Measurements from ENCODE around the gene RPL39. TPM values are rescaled to one million over a fixed set of nuclear protein-coding genes. Genes with fewer than 3 reads are reported as not detected.

Gene RPL39
- total and polyA plus RNA-seq, 7 donors, result 1,495 to 11,369 (median 6,879) TPM

DNA sequence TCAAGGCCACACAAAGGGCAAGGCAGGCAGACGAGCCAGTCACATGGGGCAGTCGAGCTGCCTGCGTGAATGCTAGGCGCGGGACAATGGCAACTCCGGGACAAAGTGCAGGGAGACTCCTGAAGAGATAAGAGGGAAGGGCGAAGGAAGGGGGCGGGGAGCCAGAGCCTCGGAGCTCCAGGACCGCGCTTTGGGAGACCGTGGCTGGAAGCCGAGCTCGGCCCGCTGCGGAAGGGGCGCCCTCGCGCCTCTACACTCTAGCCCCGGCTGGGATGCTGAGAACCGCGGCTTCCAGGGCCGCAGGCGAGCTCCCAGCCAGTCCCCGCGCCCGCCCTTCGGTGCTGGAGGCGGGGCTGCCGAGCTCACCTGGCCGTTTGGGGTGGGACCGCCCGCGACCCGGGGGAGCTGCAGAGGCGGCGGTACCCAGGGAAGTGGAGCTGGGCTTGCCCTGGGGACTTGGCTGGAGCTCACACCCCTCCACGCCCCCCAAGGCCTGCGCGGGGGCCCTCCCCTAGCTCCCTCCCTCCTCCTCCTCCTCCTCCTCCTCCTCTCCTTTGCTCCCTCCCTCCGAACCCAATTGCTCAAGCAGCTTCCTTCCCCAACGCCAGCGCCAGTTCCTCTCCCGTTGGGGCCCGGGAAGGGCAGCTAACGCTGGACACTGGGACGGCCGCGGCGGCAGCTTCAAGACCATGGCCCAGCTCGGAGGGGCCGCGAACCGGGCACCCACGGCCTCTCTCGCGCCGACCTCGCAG is 33.3 kb downstream of the RPL39 start, which contains the start of gene SOWAHD:
Gene SOWAHD (plus strand): TSS at position 610 of the 752 bp plus-strand sequence. CDS start 80 bp downstream, at position 690.
- WGBS, 2 donors, result 1 to 2% methylated on average over 59 of the region's 59 CpGs
- DNase-seq, result peak; percentile 68
- Histone ChIP-seq H3K27ac (peak within 1 kb of the TSS in 2 of 4 donors; percentile 8 to 11), H3K36me3 (no peaks in the 10 kb centered on the region), H3K9me3 (no peaks in the 10 kb centered on the region), H3K4me1 (peaks cover 0 to 17% (median 7%) of the 10 kb centered on the region in 4 donors), H3K4me3 (peak within 1 kb of the TSS; percentile 14 to 51 (median 44)), H3K27me3 (peaks cover 8 to 21% (median 11%) of the 10 kb centered on the region in 3 donors)
- TF ChIP-seq, protein P1, sequence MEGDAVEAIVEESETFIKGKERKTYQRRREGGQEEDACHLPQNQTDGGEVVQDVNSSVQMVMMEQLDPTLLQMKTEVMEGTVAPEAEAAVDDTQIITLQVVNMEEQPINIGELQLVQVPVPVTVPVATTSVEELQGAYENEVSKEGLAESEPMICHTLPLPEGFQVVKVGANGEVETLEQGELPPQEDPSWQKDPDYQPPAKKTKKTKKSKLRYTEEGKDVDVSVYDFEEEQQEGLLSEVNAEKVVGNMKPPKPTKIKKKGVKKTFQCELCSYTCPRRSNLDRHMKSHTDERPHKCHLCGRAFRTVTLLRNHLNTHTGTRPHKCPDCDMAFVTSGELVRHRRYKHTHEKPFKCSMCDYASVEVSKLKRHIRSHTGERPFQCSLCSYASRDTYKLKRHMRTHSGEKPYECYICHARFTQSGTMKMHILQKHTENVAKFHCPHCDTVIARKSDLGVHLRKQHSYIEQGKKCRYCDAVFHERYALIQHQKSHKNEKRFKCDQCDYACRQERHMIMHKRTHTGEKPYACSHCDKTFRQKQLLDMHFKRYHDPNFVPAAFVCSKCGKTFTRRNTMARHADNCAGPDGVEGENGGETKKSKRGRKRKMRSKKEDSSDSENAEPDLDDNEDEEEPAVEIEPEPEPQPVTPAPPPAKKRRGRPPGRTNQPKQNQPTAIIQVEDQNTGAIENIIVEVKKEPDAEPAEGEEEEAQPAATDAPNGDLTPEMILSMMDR (IDR thresholded peaks at IDR 0.05), result no peak
- peak in 1 of 2 donors; percentile 7 for TF ChIP-seq POLR2A (IDR thresholded peaks at IDR 0.05)
- no peak for TF ChIP-seq POLR2AphosphoS5 (IDR thresholded peaks at IDR 0.05)
- no peak for TF ChIP-seq EP300 (IDR thresholded peaks at IDR 0.05)
- intact Hi-C loops (cut with DNase I), result no loop called here

DNA sequence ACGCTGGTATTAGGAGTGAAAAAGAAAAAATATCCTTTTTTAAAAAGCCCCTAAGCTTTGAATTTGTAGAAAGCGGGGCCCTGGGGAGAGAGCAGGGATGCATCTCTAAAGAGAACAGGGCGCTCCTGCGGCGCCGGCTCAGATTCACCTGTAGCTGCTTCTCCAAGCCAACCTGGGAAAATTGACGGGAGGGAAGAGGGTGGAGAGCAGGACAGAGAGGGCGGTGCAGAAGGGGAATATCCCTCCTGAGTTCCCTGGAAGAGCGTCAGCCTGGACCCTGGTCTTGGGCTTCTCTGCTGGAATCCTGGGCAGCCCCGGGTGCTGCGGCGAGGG is 33.8 kb downstream of the RPL39 start:
- Histone ChIP-seq H3K36me3 (no peaks in the 10 kb centered on the region), H3K4me1 (peaks cover 0 to 17% (median 7%) of the 10 kb centered on the region in 4 donors), H3K27ac (no peak overlapping the region), H3K9me3 (no peaks in the 10 kb centered on the region), H3K27me3 (peaks cover 8 to 21% (median 11%) of the 10 kb centered on the region in 3 donors), H3K4me3 (peak overlapping the region in 3 of 4 donors; percentile 38 to 51 (median 49))
- intact Hi-C loops (cut with DNase I), result no loop called here
- WGBS, 2 donors, result 18 to 61% methylated on average over 12 of the region's 12 CpGs
- TF ChIP-seq POLR2AphosphoS5 (IDR thresholded peaks at IDR 0.05) (no peak), POLR2A (IDR thresholded peaks at IDR 0.05) (no peak), EP300 (IDR thresholded peaks at IDR 0.05) (no peak)
- no peak for DNase-seq

DNA sequence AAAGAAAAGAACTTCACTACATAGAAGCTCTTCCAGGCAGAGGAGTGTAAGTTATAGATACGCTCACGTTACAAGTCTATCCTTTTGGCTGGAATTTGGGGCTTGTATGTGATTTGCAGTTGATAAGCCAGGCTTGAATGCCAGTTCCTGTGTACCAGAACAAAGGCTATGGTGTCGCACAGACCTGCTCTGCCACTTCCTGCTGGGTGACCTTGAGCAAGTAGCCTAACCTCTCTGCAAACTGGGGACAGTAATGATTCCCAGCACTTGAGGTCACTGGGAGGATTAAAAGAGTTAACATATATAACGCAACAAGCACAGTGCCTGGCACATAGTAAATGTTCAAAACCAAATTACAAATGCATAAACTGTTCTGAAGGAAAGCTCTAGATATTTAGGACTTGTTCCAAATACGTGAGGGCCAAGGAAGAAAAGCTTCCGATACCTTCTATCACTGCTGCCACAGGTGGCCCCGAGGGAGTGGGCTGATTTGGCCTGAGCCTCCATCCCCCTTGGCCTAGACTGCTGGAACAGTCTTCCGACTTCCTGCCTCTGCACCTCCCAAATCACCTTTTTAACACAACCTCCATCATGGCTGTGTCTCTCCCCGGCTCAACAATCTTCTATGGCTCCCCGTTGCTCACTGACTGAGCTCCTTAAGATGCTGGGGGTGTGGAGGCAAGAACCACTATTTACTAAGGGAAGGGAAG is 34.3 kb downstream of the RPL39 start:
- Histone ChIP-seq H3K4me1 (peaks cover 0 to 17% (median 7%) of the 10 kb centered on the region in 4 donors), H3K9me3 (no peaks in the 10 kb centered on the region), H3K36me3 (no peaks in the 10 kb centered on the region), H3K27me3 (peaks cover 8 to 21% (median 11%) of the 10 kb centered on the region in 3 donors), H3K4me3 (no peak overlapping the region), H3K27ac (no peak overlapping the region)
- DNase-seq, result no peak
- intact Hi-C loops (cut with DNase I), result no loop called here
- WGBS, 2 donors, result 27 to 74% methylated on average over 10 of the region's 10 CpGs
- TF ChIP-seq, protein P1 (IDR thresholded peaks at IDR 0.05), result no peak
- TF ChIP-seq POLR2A (IDR thresholded peaks at IDR 0.05) (no peak), EP300 (IDR thresholded peaks at IDR 0.05) (no peak), POLR2AphosphoS5 (IDR thresholded peaks at IDR 0.05) (no peak)

DNA sequence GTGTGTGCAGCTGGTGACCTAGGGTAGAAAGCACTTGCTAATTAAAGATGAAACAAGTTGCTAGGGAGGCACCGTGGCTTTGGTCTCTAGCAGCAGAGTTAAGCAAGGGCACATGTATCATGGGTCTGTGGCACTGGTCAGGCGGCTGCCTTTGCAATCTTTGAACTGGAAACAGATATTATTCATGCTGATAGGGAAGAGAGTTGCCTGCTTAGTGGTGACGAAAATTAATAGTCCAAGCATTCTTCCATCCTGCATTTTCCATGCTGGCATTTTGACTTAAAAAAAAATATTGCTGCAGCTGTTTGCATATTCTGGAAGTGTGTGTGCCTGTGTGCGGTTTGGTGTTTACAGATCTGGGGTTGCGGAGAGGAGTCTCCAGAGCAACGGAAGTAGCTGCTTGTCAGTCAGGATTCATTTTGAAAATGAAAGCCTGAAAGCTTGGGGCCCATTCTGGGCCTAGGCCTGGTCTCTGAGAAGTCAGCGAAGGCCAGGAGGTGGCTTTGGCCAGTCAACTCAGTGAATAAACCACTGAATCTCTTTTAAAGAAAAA is 35.4 kb downstream of the RPL39 start:
- Histone ChIP-seq H3K27me3 (peaks cover 8 to 21% (median 11%) of the 10 kb centered on the region in 3 donors), H3K27ac (no peak overlapping the region), H3K9me3 (no peaks in the 10 kb centered on the region), H3K4me1 (peaks cover 0 to 17% (median 7%) of the 10 kb centered on the region in 4 donors), H3K4me3 (no peak overlapping the region), H3K36me3 (no peaks in the 10 kb centered on the region)
- 28 to 55% methylated on average over 7 of the region's 7 CpGs for WGBS, 2 donors
- intact Hi-C loops (cut with DNase I), result no loop called here
- TF ChIP-seq POLR2AphosphoS5 (IDR thresholded peaks at IDR 0.05) (no peak), EP300 (IDR thresholded peaks at IDR 0.05) (no peak), POLR2A (IDR thresholded peaks at IDR 0.05) (no peak)
- TF ChIP-seq, protein P1 (IDR thresholded peaks at IDR 0.05), result no peak
- DNase-seq, result no peak

All from sigmoid colon (tissue), 7 donors.